ENCODE results near the gene MCM3AP. TPM values are rescaled to one million over a fixed set of nuclear protein-coding genes. Genes with fewer than 3 reads are reported as not detected.

MCM3AP gene
- total and polyA plus RNA-seq, 7 donors: 44.0 to 104 (median 79.9) TPM

DNA sequence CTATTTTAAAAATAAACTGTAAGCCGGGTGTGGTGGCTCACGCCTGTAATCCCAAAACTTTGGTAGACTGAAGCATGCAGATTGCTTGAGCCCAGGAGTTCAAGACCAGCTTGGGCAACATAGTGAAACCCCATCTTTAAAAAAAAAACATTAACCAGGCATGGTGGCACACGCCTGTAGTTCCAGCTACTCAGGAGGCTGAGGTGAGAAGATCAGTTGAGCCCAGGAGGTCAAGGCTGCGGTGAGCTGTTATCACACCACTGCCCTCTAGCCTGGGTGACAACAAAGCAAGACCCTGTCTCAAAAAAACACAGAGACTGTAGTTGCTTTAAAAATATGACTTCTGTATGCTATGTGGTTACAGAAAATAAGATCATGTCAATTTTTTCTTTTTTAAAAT lies 32.6 kb downstream of the MCM3AP start:
- H3K9me3 ChIP-seq: no peaks in the 10 kb centered on the region
- no peak for TF ChIP-seq CTCF (IDR thresholded peaks at IDR 0.05)
- H3K27me3 ChIP-seq (ENCODE audit: insufficient read depth in 3 of 3, low read length in 2 of 3): no peaks in the 10 kb centered on the region
- peak overlapping the region; percentile 76 for H3K27ac ChIP-seq
- ATAC-seq (no peak), DNase-seq (no peak)
- 84 to 92% (median 92%) methylated on average over 4 of the region's 4 CpGs for WGBS, 3 donors
- H3K36me3 ChIP-seq (ENCODE audit: insufficient read depth in 1 of 2, low read depth in 1 of 2): peaks cover 6 to 100% of the 10 kb centered on the region in 2 donors
- H3K4me1 ChIP-seq: peaks cover 11% of the 10 kb centered on the region
- no peak overlapping the region for H3K4me3 ChIP-seq
- intact Hi-C loops (cut with DNase I): no loop called here

- no peak overlapping the region for H3K4me3 ChIP-seq
- H3K27ac ChIP-seq: peak overlapping the region; percentile 74
- H3K36me3 ChIP-seq (ENCODE audit: insufficient read depth in 1 of 2, low read depth in 1 of 2): peaks cover 5 to 100% of the 10 kb centered on the region in 2 donors
- no peaks in the 10 kb centered on the region for H3K9me3 ChIP-seq
- peaks cover 11% of the 10 kb centered on the region for H3K4me1 ChIP-seq
- peak; percentile 54 to 74 (median 63) for ATAC-seq
- intact Hi-C loops (cut with DNase I): no loop called here
- no peak for DNase-seq
- no peaks in the 10 kb centered on the region for H3K27me3 ChIP-seq (ENCODE audit: insufficient read depth in 3 of 3, low read length in 2 of 3)
- no peak for TF ChIP-seq CTCF (IDR thresholded peaks at IDR 0.05)
- WGBS, 3 donors: 69 to 88% (median 77%) methylated on average over 6 of the region's 6 CpGs
Measured at GRCh38 chr21:46250146-46250725, 35.2 kb downstream of the MCM3AP start.

GRCh38 chr21:46248827-46249226 lies 36.6 kb downstream of the MCM3AP start:
- intact Hi-C loops (cut with DNase I): loop anchor here in 1 of 2 donors (5.0 to 10.0 kb wide), 2 partner anchors 176 to 218 kb away; no protein-coding TSS in a partner anchor
- Histone ChIP-seq H3K4me3 (no peak overlapping the region), H3K4me1 (peaks cover 11% of the 10 kb centered on the region), H3K36me3 (ENCODE audit: insufficient read depth in 1 of 2, low read depth in 1 of 2) (peaks cover 11 to 100% of the 10 kb centered on the region in 2 donors), H3K27me3 (ENCODE audit: insufficient read depth in 3 of 3, low read length in 2 of 3) (no peaks in the 10 kb centered on the region), H3K27ac (no peak overlapping the region), H3K9me3 (no peaks in the 10 kb centered on the region)
- DNase-seq (no peak), ATAC-seq (no peak)
- TF ChIP-seq CTCF (IDR thresholded peaks at IDR 0.05): no peak
- 80 to 97% (median 96%) methylated on average over 2 of the region's 2 CpGs for WGBS, 3 donors

DNA sequence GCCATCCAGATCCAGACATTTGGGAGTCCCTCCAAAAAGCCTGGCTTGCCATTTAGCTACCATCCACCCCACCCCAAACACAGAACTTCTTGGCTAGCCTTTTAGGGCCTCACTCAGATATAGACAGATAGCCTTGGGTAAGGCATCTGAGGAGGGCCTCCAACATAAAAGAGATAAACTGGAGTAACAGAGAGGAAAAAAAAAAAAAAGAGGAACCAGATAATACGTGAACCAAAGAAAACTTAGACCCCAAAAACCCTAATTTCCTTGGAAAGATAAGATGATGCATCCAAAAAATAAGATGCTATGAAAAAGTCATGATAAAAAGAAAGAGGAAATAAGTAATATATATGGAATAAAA lies 37.0 kb downstream of the MCM3AP start:
- TF ChIP-seq CTCF (IDR thresholded peaks at IDR 0.05): no peak
- intact Hi-C loops (cut with DNase I): loop anchor here in 1 of 2 donors (5.0 to 10.0 kb wide), 2 partner anchors 176 to 219 kb away; no protein-coding TSS in a partner anchor

More for the DNA sequence above, 37.0 kb downstream of the MCM3AP start:
- ATAC-seq: no peak
- Histone ChIP-seq H3K4me3 (no peak overlapping the region), H3K27me3 (ENCODE audit: insufficient read depth in 3 of 3, low read length in 2 of 3) (no peaks in the 10 kb centered on the region), H3K27ac (no peak overlapping the region), H3K36me3 (ENCODE audit: insufficient read depth in 1 of 2, low read depth in 1 of 2) (peaks cover 11 to 100% of the 10 kb centered on the region in 2 donors), H3K9me3 (no peaks in the 10 kb centered on the region), H3K4me1 (peaks cover 11% of the 10 kb centered on the region)
- WGBS, 3 donors: 93 to 95% (median 95%) methylated on average over 1 of the region's 1 CpG
- DNase-seq: no peak

Measured in psoas muscle (tissue), 8 donors.